ENCODE measurements around the gene THRA.

Gene THRA

GRCh38 chr17:40074871-40075200, 12.1 kb downstream of the THRA start:
- in situ Hi-C loops (cut with HindIII; ENCODE audit: low sequenced_read_pairs) = loop anchor here (25.0 kb wide), 1 partner anchor 237 kb away; the partner anchor contains the start of gene RARA

- in situ Hi-C loops (cut with HindIII; ENCODE audit: low sequenced_read_pairs) = no loop called here
These were observed 12.6 kb downstream of the THRA start for GRCh38 chr17:40075201-40075941.

- in situ Hi-C loops (cut with HindIII; ENCODE audit: low sequenced_read_pairs) = no loop called here
These were observed 13.3 kb downstream of the THRA start for GRCh38 chr17:40075942-40076498.

GRCh38 chr17:40076591-40076990, 13.8 kb downstream of the THRA start:
- in situ Hi-C loops (cut with HindIII; ENCODE audit: low sequenced_read_pairs) = no loop called here

- in situ Hi-C loops (cut with HindIII; ENCODE audit: low sequenced_read_pairs) = no loop called here
These were observed 16.8 kb downstream of the THRA start for GRCh38 chr17:40079545-40079944.

GRCh38 chr17:40084477-40084876, 21.7 kb downstream of the THRA start:
- in situ Hi-C loops (cut with HindIII; ENCODE audit: low sequenced_read_pairs) = no loop called here

- in situ Hi-C loops (cut with HindIII; ENCODE audit: low sequenced_read_pairs) = no loop called here
These were observed 23.6 kb downstream of the THRA start for GRCh38 chr17:40086150-40087044.

GRCh38 chr17:40087049-40087794, 24.5 kb downstream of the THRA start:
- in situ Hi-C loops (cut with HindIII; ENCODE audit: low sequenced_read_pairs) = no loop called here

- in situ Hi-C loops (cut with HindIII; ENCODE audit: low sequenced_read_pairs) = no loop called here
These were observed 25.3 kb downstream of the THRA start for GRCh38 chr17:40087903-40088718.

GRCh38 chr17:40089077-40089895, 26.5 kb downstream of the THRA start:
- in situ Hi-C loops (cut with HindIII; ENCODE audit: low sequenced_read_pairs) = no loop called here

GRCh38 chr17:40090237-40091119, 27.7 kb downstream of the THRA start:
- in situ Hi-C loops (cut with HindIII; ENCODE audit: low sequenced_read_pairs) = no loop called here

GRCh38 chr17:40091691-40092397, 29.1 kb downstream of the THRA start:
- in situ Hi-C loops (cut with HindIII; ENCODE audit: low sequenced_read_pairs) = no loop called here

GRCh38 chr17:40092581-40092980, 29.8 kb downstream of the THRA start:
- in situ Hi-C loops (cut with HindIII; ENCODE audit: low sequenced_read_pairs) = no loop called here

GRCh38 chr17:40093005-40093579, 30.3 kb downstream of the THRA start:
- in situ Hi-C loops (cut with HindIII; ENCODE audit: low sequenced_read_pairs) = no loop called here

- in situ Hi-C loops (cut with HindIII; ENCODE audit: low sequenced_read_pairs) = no loop called here
These were observed 30.9 kb downstream of the THRA start for GRCh38 chr17:40093580-40094201.

GRCh38 chr17:40094874-40095273, 32.1 kb downstream of the THRA start:
- in situ Hi-C loops (cut with HindIII; ENCODE audit: low sequenced_read_pairs) = no loop called here

- in situ Hi-C loops (cut with HindIII; ENCODE audit: low sequenced_read_pairs) = no loop called here
These were observed 32.7 kb downstream of the THRA start for GRCh38 chr17:40095351-40095943.
